DMS79 treated with DMSO at 0.1 percent for 48 hours (cell line): Measurements from ENCODE around the gene PPP1R13B.
A peak's percentile ranks its signal among the peaks of the same experiment; 100 is the strongest.
"Not testable (repeated sequence)": the region's sequence is repeated elsewhere in the genome, so short reads cannot be mapped to it uniquely, and the experiment has no call there.

ENCODE experiments used
- DNase-seq: peaks from one replicate; lab custom pipeline; 2025; lab: John Stamatoyannopoulos, UW

PPP1R13B gene, protein sequence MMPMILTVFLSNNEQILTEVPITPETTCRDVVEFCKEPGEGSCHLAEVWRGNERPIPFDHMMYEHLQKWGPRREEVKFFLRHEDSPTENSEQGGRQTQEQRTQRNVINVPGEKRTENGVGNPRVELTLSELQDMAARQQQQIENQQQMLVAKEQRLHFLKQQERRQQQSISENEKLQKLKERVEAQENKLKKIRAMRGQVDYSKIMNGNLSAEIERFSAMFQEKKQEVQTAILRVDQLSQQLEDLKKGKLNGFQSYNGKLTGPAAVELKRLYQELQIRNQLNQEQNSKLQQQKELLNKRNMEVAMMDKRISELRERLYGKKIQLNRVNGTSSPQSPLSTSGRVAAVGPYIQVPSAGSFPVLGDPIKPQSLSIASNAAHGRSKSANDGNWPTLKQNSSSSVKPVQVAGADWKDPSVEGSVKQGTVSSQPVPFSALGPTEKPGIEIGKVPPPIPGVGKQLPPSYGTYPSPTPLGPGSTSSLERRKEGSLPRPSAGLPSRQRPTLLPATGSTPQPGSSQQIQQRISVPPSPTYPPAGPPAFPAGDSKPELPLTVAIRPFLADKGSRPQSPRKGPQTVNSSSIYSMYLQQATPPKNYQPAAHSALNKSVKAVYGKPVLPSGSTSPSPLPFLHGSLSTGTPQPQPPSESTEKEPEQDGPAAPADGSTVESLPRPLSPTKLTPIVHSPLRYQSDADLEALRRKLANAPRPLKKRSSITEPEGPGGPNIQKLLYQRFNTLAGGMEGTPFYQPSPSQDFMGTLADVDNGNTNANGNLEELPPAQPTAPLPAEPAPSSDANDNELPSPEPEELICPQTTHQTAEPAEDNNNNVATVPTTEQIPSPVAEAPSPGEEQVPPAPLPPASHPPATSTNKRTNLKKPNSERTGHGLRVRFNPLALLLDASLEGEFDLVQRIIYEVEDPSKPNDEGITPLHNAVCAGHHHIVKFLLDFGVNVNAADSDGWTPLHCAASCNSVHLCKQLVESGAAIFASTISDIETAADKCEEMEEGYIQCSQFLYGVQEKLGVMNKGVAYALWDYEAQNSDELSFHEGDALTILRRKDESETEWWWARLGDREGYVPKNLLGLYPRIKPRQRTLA

DNA sequence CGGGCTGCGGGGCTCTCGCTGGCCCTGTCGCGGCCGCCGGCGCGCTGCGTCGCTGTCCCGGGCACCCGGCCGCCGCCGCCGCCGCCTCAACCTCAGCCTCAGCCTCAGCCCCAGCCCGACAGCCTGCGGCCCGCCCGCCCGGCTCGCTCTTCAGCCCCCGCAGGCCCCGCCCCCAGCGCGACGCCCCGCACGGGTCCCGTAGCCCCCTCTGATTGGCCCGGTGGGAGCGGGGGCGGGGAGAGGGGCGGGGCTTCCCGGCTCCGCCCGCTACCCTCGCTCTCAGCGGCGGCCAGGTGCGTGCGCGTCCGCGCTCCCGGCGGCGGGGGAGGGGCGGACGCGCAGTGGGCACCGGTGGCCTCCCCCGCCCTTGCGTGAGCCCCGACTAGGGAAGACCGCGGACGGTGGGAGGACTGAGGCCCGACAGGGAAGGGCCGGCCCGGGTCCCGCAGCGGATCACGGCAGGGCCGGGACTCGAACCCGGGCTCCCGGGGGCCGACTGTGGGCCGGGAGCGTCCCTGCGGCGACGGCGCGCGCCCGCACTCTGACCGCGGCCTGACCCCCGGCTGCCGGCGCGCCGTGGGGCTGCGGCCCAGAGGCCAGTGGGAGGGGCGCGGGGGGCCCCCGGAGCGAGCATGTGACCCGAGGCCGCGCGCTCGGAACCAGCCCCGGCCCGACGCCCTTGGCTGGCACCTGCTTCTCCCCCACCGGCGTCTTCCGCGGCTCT, at the start of gene PPP1R13B:
Gene PPP1R13B, minus strand, starts transcription at position 125 of the 724 bp plus-strand sequence. CDS start 268 bp downstream, outside the sequence.
- peak; percentile 90 for DNase-seq

DNA sequence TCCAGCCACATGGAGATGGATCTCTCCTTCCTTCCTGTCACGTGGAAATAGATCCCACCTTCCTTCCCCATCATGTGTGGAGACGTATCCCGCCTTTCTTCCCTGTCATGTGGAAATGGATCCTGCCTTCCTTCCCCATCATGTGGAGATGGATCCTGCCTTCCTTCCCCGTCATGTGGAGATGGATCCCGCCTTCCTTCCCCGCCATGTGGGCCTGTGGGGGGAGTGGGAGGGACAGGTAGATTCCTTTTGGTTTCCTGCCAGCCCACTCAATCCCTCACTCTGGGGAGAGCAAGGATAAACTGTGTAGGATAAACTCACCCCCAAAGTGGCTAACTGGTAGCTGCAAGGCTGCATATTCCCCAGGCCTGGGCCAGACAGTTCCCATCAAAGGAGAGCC, 49.2 kb upstream of the PPP1R13B start:
- DNase-seq = no peak

DNA sequence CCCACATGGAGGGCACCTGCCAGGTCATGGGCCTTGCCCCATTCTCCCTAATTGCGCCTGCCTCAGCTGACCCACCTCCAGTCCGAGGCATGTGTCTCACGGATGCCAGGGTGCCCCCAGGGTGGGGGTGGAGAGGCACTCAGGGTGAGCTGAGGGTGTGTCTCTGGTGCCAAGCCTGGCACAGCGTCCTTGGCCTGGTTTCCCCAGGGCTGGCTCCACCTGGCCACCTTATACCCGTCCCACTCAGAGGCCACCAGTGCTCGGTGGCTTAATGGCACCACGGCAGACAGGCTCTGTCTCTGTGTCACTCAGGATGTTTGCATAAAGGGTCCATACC, 47.3 kb upstream of the PPP1R13B start:
- no peak for DNase-seq

DNA sequence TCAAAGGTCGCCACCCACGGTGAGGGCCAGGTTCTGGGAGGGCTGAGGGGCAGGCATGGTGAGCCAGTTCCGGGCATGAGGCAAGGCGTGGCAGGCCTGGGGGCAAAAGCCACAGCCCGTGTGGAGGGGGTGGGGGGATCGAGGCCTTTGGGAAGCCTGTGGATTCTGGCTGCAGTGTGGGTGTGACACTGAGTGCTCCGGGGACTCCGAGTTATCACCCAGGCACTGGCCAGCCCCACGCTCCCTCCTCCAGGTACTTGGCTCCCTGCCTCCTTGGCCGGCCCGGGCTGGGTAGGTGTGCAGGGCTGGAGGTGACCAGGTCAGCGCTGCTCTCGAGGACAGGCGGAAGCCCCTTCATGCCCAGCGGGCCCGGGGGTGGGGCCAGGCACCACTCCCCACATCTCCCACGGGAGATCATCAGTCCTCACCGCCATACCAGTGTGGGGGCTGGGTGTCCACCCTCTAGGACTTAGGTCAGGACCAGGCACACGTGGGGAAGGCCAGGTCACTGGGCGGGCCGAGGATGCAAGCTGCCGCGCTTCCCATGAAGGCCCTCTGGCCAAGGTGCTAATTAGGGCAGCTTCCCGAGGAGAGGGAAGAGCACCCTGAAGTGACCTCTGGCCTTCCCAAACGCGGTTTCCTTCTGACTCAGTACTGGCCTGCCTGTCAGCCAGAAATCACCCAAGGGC, 46.8 kb upstream of the PPP1R13B start:
- no peak for DNase-seq

DNA sequence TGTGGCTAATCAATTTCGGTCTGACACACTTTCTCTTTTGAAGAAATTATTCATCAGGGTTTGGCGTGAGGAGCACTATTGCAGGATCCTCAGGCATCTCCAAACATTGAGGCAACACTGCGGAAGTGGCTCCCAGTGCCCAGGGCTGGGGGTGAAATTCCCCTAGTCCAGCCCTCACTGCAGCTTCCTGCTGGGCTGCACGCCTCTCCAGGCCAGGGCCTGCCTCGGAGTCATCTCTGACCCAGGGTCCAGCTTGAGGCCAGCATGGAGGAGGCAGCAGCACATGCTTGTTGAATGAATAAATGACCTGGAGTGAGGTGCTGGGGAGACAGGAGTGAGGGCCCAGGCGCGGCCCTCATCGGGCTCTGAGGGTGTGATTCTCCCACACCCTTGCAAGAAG, 44.9 kb upstream of the PPP1R13B start:
- no peak for DNase-seq

DNA sequence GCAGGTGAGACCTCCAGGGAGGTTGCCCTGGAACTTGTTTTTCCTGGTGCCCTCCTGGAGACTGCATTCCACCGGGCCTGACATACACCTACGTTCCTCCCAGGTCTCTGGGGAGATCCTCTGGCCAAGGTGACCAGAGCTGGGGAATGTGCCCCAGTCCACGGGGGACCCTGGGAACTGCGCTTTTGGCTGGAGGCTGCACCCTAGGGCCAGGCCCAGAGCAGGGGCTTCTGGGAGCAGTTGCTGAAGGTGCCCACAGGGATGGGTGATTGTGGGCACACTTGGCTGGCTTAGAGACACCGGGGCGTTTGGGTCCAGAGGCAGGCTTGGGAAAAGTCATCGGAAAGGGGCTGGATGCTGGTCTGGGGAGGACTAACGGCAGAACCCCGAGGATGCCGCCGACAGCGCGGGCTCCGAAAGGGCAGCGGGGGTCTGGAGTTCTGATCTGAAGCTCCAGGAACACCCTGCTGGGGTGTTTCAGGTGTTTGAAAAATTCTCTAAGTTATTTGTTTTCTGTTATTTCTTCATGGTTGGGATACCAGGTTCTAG, 44.4 kb upstream of the PPP1R13B start:
- DNase-seq = no peak

DNA sequence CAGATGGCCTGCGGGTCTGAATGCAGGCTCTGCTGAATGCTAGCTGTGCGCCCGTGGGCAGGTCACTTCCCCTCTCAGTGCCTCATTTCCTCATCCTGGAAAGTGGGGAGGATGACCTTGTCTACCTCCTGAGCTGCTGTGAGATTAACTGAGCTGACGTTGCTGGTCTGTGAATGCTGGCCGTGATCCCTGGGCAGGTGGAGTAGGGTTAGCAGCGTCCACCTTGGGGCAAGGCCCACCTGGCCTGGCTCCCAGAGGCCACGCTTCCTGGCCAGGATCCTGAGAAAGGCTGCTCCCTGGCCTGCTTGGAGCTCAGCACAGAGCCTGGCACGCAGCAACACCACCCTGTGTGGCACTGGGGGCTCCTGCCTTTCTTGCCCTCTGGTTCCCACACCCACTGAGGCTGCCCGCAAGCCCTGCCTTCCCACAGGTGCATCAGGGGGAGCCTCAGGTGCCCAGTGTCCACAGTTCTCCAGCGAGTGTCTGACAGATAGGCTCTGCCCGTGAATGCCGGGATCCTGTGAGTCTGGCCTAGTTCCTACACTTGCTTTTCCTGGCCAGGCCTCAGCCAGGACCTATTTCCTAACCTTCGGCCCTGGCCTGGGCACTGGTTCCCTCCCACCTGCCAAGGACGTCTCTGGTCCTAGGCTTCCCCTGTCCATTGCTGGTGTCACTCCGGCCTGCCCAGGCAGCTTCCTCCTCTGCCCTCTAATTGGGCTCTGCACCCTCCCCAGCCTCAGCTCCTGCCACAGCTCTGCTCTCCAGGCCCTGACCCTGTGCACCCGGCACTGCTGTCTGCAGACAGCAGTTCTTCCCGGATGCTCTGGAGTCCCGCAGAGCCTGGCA, 43.7 kb upstream of the PPP1R13B start:
- no peak for DNase-seq

DNA sequence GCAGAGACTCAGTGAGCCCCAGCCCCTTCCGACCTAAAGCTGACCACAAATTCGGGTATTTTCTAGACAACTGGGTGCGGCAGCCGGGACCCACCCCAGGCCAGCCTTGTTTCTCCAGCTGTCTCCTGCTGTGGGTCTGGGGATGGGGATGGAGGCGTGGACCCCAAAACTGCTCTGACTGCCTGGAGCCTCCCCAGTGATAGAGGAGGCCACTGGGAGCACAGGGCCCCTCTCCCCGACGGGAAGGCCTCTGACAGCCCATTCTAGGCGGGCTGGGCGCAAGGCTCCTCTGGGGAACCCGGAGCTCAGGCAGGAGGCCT, 42.6 kb upstream of the PPP1R13B start:
- DNase-seq = no peak

DNA sequence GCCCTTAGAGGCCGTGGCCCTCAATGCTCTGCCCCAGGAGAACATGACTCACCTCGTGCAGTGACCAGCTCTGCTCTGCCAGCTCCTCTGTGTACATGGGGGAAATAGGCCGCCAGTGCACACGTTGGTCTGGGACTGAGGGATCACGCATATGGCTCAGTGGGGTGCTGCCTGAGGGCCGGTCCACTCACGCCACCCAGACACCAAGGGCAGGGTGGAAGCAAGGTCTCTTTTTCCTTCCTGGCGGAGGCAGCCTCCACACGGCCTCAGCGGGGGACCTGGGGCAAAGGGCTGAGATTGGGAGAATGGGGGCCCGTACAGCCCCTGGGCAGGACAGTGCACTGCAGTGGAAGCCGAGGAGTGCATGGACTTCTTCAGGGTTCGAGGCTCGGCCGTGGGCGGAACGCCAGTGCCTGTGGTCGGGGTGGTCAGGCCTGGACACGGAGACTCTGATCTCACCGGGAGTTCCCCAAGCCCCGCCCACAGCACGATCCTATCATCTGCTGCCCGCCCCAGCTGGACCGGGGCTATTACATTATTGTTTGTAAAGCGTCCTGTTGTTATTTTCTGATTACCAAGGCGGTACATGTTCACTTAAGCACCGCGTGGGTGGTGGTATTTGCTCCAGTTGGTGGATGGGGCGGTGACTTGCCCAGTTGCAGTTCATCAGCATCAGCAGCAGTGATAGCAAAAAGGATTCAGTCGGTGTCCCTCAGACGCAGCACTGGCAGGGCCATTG, 42.1 kb upstream of the PPP1R13B start:
- no peak for DNase-seq

DNA sequence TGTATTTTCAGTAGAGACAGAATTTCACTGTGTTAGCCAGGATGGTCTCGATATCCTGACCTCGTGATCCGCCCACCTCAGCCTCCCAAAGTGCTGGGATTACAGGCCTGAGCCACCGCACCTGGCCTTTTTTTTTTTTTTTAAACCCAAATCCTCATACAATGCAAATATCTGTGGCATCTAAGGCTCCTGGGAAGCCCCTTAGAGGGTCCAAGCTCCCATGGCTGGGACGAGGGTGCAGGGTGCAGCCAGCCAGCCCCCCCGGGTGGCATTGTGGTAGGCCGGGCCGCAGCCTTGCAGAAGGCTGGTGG, 41.6 kb upstream of the PPP1R13B start:
- DNase-seq = not testable (repeated sequence)

DNA sequence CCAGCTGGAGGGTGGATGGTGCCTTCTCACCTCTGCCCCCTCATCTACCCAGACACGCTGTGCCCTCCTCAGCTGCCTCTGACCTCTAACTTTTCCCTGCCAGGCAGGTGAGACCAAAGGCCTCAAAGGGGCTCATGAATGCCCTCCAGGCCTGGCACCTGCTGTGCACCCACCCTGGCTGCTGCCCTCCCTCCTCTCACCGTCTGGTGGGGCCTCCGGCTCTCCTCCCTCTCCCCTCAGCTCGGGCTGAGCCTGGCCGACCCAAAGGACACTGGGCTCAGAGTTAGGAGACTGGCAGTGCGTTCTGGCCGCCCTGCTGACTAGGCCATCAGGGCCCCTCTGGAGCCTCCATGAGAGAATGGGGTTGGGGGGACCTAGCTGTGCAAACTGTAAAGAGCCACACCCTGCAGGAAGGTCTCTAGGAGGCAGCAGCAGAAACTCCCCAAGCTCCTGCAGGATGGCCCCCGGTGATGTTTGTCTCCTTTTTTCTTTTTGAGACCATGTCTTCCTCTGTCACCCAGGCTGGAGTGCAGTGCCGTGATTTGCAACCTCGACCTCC, 40.3 kb upstream of the PPP1R13B start:
- DNase-seq = no peak

DNA sequence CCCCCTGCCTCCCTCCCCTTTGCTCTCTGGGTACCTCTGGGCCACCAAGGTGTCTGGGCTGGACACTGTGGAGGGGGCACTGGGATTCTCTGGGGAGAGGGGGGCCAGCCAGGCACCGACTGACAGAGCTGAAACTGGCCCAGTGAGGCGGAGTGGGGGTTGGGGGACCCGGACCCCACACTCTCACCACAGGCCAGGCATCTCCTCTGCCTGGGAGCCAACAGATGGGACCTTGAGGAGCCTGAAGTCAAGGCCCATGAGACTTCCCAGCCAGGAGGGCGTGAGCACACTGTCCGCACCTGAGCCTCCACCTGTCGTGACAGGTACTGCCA, 39.8 kb upstream of the PPP1R13B start:
- no peak for DNase-seq

DNA sequence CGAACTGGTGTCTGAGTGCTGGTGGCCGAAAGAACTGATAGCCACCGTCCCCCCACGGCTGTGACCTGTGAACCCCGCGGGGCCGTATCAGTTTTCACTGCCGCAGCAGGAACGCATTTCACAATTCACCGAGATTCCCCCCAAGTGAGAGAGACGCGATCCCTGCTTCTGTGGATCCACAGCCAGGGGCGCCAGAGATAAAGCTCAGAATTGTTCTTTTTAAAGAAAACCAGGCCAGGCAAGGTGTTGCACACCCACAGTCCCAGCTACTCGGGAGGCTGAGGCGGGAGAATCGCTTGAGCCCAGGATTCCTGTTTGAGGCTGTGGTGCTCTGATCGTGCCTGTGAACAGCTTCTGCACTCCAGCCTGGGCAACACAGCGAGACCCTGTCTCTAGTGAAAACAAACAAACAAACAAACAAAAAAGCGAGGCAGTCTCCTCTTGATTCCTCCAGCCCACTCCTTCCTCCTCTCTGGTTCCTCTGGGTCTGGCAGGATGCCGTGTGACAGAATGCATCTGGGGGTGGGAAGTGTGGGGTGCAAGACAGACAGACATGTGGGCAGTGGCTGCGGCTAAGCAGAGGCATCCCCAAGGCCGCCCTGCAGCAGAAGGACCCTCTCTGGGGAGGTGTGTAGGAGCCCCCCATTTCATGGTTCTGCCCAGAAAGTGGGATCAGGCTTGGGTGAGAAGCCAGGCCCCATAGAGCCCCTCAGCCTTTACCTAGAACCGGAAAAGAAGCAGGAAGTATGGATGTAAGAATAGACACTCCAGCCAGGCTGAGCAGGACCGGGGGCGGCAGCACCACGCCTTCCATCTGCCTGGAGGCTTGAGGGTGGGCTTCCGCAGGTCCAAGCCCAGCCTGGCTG, 39.2 kb upstream of the PPP1R13B start:
- DNase-seq = no peak

DNA sequence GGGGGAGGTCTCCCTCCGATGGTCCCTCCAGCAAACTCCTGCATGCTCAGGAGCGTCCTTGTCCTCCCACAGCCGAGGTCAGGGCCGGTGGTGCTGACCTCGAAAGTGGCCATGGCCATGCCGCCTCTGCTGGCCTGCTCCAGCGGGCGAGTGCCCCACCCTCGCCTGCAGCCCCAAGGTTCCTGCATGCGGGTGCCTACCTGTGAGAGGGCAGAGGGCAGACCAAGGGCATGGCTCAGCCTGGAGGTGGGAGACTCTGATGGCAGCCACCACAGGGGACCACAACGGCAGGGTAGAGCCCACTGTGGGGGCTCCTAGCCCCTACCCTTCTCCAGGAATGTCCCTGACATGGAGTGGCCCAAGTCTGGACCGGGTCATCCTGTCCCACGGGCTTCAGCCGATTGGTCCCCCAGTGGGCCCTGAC, 38.1 kb upstream of the PPP1R13B start:
- DNase-seq = no peak

DNA sequence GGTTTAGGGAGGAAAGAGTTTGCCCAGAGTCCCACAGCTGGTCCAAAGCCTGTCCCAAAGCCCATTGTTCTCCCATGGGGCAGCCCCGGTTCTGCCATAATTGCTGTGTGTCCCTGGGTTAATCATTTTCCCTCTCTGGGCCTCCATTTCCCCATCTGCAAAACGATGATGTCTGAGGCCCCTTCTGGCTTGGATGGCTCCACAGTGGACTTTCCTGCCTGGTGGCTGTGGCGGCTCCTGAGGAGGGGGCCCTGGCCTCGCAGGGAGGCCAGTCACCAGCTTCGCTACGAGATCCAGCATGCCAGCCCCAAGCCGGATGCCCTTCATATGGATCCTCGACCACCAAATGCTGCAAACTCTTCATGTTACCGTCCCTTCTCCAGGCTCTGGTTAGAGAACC, 37.5 kb upstream of the PPP1R13B start:
- DNase-seq = no peak

DNA sequence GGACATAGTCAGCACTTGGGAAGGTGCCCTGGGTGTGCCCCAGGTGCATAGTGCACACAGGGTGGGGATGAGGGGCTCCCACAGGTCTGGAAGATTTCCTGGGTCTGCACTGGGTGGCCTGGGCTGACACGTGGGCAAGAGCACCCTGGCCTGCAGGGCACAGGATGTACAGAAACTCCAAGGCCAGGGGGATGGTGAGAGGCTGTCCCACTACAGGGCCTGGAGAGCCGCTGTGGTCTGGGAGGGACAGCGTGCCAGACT, 35.8 kb upstream of the PPP1R13B start:
- DNase-seq = no peak

DNA sequence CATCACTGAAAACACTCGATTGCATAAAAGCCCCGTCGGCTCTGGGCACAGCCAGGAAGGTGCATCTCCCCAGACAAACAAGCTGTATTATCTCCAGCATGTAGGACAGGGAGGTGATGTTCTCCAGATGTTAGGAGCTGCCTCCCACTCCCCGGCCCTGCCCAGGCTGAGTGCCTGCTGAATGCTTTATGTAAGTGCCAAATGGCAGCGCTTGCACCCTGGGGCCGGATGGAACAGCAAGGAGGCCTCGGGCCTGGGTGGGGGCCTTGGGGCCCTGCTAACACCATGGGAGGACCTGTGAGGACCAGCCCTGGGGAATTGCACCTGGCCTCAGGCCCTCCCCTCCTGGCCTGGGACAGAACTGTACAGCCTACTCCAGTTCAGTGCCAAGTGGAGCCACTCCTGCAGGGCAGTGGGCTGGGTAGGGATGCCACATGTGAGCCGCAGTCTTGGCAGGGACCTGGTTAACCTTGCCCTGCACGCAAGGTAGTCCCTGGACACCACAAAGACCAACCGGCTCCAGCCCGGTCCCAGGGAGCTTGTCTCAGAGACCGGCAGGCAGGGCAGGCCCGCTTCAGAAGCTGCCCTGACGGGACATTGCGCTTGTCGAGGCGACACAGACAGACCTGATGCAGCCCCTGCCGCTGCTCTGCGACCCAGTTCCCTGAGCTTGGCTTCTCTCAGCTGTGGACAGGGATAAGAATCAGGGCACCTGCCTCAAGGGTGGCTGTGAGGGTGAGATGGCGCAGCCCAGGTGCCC, 35.3 kb upstream of the PPP1R13B start:
- DNase-seq = no peak
